Retina (tissue), 1 donor: ENCODE results near the gene GLO1.

Experiments used
- DNase-seq: peaks from one replicate; pipeline ENCODE4 v3.0.0-alpha.2; 2016

The GLO1 gene

DNA sequence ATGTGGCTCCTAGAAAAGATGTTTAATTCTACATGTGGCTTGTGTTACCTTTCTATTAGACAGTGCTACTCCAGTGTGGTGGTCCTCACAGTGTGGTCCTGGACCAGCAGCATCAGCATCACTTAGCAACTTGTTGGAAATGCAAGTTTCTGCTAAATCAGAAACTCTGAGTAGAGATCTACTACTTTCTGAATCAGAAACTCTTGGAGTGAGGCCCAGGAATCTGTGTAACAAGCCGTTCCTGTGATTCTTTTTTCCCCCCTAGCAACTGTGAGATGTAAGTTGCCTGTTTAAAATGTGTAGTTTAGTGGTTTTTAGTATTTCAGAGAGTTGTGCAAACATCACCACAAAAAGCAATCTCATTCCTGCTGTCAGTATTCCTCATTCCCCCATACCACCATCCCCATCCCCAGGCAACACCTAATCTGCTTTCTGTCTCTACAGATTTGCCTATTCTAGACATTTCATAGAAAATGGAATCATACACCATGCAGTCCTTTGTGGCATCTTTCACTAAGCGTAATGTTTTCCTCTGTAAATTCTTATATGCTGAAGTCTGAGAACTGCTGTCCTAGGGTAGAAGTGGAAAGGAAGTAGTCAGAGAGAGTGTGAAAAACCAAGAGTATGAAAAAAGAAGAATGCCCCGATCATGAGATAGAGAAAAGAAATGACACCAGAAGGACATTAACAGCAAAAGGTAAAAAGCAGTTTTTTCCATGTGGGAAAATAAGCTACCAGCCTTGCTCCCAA lies 44.4 kb downstream of the GLO1 start:
- DNase-seq: no peak

DNA sequence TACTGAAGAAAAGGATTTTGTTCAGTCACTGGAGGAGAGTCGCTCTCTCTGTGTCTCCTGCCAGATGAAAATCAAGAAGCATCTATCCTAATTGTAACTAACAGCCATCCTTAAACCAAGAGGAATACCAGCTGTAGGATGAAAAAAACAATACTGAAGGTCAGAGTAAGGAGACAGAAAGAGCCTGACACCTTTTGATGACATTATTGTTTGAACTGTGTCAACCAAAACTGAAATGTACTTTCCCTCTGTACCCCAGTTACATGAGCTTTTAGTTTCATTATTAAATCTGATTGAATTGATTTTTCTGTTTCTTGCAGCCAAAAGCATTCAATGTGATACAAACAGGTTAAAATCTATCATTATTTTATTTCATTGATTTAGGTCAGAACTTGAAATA lies 46.0 kb downstream of the GLO1 start:
- DNase-seq: no peak

DNA sequence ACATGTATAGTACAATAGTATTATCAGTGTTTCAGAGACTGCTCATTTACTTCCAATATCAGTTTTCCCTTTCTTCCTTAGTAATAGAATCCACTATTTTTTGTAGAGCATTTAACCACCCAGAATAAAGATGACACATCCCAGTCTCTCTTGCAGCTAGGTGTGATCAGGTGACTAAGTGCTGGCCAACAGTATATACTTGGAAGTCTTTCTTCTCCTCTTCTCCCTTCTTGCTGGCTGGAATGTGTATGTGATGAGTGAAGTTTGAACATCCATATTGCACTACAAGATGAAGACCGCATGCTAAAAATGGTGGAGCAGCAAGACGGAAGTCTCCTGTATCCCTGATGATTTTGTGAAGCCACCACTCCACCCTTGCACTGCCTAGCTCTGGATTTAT lies 48.7 kb downstream of the GLO1 start:
- no peak for DNase-seq

DNA sequence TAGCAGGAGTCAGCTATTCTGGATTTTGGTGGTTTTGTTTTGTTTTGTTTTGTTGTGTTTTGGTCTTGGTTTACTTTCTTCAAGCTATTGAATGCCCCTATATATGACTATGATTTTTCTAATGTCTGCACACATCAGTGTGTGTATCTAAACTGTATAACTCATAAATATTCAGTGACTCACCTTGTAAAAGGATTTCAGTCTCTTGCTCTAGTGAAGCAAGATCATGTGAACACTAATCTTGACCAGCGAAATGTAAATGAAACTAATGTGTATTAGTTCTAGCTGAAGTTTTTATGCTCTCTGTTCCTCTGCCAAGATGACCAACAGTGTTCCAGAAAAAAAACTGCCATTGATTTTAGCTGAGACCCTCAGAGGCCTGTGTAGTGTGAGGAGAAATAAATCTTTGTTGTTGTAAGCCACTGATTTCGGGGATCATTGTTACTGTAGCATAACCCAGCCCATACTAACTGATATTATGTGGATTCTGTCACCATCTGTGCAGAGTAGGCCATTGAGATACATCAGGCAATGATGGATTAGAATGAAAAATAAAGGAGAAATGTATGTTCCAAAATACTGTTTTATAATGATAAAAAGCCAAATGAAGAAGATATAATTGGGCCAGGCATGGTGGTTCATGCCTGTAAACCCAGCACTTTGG lies 51.7 kb downstream of the GLO1 start:
- DNase-seq: no peak

DNA sequence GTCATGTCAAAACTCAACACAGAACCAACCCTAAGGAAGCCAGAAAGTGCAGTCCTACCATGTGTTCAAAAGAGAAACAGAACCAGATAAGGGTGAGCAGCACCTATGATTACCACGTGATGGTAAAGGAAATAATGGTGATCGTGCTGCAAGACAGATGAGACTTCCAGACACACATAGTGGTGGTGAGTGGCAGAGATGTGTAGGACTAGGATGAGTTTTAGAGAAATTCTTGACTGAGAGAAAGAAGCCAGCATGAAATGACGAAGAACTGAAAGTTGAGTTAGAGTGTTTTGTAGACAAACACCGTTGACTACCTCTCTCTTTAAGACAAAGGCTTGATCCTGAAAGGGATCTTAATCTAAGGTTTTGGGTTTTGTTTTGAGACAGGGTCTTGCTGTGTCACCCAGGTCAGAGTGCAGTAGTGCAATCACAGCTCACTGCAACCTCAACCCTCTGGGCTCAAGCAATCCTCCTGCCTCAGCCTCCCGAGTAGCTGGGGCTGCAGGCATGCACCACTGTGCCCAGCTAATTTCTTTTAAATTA lies 52.7 kb downstream of the GLO1 start:
- DNase-seq: no peak

DNA sequence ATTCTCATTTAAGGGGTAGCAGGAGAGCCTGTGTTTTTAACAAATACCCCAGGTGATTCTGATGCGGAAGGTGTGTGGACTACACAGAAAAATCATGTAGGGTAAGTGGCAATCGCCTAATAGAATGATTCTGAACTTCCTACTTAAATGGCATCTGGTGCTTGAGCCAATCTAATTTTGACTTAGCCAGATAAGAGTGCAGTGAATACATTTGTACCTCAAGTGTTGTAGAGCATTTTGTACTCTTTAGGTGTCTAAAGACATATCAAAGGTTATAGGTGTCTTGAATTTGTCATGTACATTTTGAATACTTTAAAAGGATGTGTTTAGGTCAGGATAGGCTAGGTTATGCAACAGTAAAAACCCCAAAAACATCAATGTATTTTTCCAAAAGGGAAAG lies 53.2 kb downstream of the GLO1 start:
- no peak for DNase-seq

DNA sequence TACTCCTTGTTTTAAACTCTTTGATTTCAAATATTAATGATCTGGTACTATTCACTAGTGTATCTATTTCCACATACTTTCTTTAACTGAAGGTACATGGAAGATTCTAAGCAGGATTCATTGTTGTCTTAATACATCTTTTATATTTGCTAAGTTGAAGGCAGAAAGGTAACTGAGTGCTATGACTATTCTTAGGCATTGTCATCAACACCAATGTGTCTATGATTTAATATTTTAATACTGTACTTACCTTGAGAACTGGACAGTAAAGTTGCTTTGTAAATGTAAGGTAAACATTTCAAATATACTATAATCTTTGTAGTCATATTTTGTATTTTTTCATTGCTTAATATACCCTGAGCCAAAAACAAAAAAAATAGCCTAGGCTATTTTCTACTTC lies 54.3 kb downstream of the GLO1 start:
- DNase-seq: no peak

DNA sequence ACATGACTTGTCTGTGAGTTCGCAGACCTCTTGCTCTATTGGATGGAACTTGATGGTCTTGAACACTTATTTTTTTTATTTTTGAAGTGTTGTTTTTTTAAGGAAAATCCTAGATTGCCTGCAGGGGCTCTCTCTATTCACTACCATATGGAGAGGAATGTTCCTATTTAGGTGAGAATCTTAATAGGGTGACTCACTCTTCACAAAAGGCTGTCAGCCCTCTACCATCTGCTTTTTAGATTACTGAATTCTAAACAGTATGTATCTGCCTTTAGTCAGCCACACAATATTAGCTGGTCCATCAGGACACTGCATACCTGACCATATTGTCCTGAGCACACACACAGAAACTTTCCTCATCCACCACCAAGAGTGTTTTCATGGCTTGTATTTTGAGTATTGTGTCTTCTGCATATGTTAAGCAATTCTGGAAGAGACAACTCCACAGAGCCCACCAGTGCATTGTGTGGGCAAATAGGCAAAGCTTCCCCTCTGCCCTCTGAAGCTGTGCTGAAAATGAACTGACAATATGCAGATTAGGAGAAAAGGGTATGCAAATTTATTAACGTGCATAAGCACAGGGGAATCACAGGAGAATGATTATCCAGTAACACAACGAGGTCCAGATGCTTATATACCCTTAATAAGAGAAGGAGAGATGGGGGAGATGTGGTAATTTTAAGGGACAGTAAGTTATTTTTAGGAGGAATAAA lies 56.6 kb downstream of the GLO1 start:
- no peak for DNase-seq

DNA sequence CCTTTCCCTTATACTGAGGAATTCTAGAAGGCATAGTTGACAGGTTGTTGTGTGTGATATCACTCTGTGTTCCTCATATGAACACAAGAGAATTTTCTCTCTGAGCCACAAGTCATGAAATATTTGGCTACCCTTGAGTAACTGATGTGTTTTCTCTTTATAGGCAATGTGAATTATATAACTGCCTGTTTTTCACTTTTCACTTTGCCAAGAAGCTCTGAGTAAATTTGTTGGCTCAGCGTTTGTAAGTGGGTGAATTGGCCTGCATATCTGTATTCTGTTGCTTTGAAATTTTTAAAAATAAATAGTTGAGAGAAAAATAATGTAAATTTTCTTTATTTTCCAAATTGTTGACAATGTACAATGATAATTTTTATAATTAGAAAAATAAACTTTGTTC lies 58.0 kb downstream of the GLO1 start:
- DNase-seq: no peak

DNA sequence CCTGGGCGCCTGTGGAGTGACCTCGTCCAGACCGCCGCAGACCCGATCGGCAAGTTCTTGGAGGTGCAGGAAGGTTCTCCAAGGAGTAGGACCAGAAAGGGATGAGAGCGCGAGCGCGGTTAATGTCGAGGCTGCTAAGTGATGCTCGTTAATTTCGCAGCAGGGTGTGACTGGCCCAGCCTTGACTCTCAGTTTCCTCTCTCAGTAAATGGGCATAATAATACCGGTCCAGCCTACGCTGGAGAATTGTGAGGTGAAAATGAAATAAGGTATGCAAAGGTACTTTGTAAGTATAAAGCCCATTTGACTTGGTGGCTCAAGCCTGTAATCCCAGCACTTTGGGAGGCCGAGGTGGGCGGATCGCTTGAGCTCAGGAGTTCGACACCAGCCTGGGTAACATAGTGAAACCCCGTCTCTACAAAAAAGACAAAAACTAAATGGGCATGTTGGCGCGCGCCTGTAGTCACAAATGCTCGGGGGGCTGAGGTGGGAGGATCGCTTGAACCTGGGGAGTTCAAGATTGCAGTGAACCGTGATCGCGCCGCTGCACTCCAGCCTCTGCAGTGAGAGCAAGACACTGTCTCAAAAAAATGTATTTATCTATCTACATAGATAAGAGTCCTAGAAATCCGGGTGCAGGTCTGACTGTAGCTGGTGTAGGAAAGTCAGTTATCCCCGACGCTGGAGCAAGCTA lies 62.6 kb downstream of the GLO1 start:
- DNase-seq: no peak

DNA sequence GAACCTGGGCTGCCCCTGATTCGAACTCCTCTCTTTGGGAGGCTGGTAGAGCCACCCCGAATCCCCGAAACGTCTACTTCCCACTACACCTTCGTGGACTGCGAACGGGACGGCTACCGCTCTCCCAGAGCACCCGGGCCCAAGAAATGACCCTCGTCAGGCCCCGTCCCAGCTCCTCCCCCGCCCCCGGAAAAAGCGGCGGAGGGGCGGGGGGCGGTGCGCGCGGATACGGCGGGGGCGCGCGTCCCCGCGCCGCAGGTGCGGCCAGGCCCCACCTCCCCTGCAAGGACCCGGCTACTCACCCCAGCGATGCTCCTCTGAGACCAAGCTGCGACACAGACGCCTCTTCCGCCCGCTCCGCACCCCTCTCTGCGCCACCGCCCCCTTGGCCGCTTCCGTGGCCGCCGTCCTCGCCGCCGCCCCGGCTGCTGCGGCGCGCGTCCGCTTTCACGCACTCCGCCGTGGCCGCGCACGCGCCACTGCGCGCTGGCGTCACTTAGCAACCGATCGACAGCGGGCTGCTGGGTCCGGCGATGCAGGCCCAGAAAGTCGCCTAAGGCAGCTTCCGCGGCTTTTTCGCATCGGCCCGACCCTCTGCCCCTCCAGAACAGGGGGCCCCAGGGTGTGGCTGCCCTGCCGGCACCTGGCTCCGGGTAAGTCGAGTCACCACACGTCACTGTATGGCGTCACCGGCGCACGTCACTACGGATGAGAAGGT lies 63.3 kb downstream of the GLO1 start, which contains the start of gene BTBD9:
Gene BTBD9, minus strand, starts transcription at position 432 of the 718 bp plus-strand sequence.
- DNase-seq: peak; percentile 98

DNA sequence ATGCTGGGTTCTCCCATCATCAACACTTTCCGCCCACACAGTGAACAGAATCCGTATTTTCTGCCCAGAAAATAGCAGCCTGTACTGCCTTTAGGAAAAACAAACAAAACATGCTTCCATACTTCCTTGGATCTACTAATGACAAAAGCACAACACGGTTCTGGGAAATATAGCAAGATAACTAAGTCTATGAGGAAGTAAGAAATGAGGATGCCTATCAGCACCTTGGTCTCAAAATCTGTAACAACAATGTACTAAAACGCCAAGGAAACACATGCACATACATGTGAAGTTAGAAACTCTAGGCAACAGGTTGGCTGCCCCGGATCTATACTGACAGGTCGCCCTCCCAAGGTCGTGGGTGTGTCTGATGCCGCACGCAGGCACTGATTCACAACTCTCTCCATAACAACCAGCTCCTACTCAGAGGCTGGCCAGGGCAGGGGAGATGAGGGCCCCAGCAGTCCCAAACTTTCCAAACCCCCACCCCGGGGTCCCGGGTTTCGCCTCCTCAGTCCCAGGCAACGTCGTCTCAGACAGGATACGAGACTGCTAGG lies 63.9 kb downstream of the GLO1 start:
- DNase-seq: no peak

DNA sequence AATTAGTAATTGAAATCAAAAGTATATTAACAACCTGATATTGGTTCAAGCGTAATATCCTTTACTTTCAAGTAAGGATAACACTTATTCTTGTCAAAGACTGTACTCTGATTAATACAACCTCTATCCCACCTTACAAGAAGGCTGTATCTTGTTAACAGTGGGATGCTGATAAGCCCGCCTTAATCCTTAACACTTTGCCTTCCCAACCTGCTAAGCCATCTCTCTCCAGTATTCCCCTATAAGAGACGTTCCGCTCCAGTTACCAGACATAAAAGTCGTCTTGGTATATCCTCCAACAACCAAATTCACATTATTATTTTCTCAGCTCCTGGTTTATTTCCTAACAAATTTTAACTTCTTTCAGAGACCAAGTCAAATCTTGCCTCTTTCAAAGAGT lies 65.2 kb downstream of the GLO1 start:
- DNase-seq: no peak

DNA sequence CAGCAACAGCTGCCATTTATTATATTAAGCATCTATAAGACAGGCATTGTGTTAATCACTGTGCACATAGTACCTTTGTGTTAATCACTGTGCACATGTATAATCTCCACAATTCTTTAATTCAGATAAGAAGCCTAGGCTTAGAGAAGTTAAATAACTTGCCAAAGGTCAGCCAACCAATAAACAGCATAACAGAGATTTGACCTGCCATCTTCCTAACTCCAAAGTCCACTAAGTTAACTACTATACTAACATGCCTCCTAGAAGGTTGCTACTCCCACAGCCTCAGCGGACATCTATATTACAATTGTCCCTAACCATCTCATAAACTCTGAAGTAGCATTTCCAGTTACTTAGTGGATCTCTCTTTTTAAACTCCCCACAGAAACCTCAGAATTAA lies 66.9 kb downstream of the GLO1 start:
- no peak for DNase-seq

DNA sequence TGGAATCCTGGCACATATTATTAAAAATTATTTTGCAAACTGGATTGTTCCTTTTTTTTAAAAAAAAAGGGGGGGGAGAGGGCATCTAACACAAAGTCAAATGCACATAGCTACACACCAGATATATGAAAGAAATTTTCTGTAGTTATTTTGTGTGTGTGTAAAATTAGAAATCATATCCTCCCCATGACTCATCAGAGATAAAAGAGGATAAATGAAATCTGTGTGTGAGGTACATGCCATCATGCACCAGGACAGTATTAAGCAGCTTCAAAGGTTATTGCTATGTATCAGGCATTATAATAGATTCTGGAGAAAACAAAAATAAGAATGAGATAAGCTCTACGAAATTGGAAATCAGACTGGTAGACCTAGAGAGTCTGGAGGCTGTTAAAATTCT lies 68.4 kb downstream of the GLO1 start:
- DNase-seq: no peak

DNA sequence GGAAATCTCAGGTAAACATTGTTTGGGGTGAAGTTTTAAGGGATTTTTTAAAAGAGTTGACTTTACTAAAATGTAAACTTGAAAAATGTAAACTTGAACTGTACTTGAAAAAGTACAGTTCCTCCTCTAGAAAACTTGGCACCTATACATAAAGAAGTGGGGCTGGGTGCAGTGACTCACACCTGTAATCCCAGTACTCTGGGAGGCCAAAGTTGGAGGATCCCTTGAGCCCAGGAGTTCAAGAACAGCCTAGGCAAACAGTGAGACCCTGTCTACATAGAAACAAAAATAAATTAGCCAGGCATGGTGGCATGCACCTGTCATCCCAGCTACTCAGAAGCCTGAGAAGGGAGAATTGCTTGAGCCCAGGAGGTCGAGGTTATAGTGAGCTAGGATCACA lies 70.5 kb downstream of the GLO1 start:
- no peak for DNase-seq

DNA sequence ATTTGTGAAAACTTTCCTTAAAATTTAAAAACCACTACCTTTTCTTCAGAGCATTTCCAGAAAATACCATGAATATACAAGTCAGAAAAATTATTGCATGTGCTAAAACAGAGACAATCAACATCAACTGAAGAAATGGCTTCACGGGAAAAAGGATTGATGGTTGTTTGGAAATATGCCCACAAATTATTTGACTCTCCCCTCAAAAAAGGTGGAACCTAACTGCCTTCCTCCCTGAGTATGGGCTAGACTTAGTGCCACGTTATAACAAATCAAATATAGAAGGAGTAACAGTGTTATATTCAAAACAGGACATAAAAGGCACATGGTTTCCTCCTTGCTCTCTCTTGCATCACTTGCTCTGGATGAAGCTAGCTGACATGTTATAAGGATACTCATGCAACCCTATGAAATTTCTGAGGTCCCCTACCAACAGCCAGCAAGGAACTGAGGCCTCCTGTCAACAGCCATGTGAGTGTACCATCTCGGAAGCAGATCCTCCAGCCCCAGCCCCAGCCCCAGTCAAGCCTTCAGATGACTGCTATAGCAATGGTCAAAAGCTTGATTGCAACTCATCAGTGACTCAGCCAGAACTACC lies 71.7 kb downstream of the GLO1 start:
- no peak for DNase-seq
